GM18868 (cell line): ENCODE results near the gene RIMOC1.

ENCODE experiments used
- ATAC-seq: cut with Tn5 transposase; IDR thresholded peaks from one replicate; pipeline ENCODE4 v1.9.1; 2021; ENCODE audit warnings: mild to moderate bottlenecking, moderate library complexity; ENCODE audit not compliant: unreplicated experiment

The RIMOC1 gene

DNA sequence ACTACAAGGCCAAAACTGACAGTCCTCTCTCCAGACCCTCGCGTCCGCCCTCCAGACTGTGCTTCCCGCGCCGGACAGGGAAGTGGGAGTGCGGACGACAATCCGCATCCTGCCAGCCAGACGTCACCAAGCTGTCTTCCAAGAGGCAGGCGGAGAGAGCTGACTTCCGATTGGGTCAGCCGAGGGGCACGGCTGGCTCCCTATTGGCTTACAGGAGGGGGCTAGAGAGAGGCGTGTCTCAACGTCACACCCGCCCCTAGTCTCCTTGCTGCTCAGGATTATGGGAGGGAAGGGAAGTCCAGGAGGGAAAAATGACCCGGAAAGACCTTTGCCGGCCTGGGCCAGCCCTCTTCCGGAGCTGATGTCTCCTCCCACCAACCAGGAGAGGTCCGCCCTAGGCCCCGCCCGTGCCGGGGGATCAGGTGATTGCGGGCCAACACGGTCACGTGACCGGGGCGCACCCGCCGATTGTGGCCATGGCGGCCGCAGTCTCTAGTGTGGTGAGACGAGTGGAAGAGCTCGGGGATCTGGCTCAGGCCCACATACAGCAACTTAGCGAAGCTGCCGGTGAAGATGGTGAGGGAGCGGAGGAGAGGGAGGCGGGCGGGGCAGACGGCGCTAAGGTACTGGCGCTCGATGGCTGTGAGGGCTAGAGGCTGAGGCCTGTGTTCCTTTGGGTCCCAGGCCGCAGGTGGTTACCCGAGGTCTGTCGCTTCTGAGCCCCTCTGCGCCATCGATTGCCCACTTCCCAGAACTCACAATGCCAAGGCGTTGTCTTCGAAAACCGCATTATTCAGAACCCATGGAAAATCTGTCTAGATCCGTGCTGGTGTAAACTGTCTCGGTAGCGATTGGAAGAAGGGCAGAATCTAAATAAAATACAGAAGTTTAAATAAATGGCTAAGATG is at the start of gene RIMOC1:
Gene RIMOC1, plus strand, starts transcription at position 453 of the 908 bp plus-strand sequence. Its CDS starts 24 bp downstream, at position 477.
- peak; percentile 99 for ATAC-seq

GRCh38 chr5:41856644-41857491 is 47.3 kb upstream of the RIMOC1 start:
- peak; percentile 94 for ATAC-seq

GRCh38 chr5:41857989-41858388 is 46.2 kb upstream of the RIMOC1 start:
- no peak for ATAC-seq

DNA sequence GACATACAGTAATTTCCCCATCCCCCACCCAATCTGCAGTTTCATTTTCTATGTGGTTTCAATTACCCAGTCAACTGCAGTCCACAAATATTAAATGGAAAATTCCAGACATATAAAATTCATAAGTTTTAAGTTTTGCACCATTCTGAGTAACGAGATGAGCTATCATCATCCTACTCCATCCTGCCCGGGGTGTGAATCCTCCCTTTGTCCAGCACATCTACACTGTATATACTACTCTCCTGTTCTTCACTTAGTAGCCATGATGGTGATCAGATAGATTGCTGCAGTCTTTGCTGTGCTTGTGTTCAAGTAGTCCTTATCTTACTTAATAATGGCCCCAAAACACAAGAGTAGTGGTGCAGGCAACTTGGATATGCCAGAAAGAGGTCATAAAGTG is 45.3 kb upstream of the RIMOC1 start:
- ATAC-seq = no peak

GRCh38 chr5:41863871-41864486 is 40.2 kb upstream of the RIMOC1 start:
- peak; percentile 75 for ATAC-seq

DNA sequence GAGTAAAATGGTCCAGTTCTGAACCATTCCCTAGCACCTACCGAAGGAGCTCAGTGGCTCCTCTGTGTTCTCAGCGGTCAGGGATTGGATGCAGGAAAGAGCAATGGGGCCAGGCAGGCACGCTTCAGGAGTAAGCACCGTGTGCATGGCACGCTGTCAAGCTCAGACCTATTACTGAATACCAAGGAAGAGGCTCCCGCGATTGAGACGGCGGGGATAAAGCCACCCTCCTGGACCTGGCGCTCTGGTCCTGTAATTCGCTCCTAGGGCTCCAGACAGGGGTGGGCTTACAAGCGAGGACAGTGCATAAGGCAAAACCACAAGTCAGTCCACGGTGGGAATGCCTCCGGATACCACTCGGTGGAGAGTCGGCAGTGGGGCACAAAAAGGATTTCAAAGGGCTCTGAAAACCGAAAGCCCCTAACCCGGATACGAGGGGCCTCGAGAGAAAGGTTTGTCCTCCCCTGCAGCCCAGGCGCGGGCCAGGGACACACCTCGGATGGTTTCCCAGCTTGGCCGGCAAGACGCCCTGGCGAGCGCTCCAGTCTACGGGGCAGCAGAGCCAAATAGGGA is 34.9 kb upstream of the RIMOC1 start:
- ATAC-seq = no peak

DNA sequence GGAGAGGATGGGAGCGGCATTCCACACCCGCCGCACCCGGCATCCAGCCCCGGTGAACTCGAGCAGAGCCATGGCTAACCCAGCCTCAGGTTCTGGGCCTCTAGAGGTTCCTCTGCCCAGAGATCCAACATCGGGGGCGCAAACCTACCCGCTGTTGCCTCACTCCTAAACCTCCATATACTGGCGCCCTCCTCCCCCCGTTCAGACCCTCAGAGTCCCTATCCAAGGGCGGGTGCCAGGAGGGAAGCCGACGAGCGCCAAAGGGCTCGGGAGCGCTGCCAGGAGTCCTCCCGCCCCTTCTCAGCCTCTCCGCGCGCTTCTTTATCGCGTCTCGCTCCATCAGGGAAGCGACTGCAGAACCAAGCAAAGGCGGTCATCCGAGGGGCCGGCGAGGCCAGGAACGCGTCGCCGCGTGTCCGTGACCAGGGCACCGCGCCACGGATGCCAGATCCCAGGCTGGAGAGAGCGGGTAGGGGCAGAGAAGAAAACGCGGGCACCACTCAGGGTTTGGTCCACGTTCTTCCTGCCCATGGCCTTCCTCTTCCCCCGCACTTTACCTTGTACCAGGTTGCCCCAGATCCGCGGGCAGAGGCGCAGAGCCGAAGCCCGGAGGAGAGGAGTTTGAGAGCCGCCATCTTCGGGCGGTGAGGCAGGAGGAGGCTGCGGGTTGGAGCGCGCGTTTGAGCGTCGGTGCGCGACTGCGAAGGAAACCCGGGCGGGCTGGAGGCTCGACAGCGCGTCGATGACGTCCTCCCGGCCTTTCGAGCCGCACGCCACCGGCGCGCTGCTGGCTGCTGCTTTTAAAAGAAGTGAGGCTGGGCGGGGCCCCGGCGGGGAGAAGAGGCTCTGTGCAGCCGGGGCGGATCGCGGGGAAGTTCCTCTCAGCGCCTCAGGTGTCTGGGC is 34.2 kb upstream of the RIMOC1 start, which contains the start of gene OXCT1:
Gene OXCT1, minus strand, starts transcription at position 702 of the 903 bp plus-strand sequence. Its CDS starts 67 bp downstream, at position 635.
- peak; percentile 93 for ATAC-seq

GRCh38 chr5:41870627-41871048 is 33.5 kb upstream of the RIMOC1 start:
- ATAC-seq = no peak

GRCh38 chr5:41871852-41872251 is 32.3 kb upstream of the RIMOC1 start:
- no peak for ATAC-seq

DNA sequence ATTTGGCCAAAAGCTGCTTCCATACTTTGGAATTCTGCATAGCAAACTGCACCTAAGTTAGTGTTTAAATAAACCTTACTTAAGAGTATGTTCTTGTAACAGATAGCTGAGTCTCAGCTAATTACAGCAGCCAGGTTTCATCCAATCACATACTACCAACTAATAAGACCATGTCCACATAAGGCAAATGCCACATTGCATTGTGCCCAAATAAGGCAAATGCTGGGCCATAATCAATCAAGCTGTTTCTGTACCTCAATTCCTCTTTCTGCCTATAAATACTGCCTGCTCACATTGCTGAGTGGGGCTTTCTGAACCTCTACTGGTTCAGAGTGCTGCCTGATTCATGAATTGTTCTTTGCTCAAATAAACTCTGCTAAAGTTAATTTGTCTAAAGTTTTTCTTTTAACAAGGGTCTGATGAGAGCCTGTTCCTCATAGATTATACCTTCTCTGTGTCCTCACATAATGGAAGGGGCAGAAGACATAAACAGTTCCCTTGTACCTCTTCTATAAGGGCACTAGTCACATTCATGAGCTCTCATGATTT is 29.6 kb upstream of the RIMOC1 start:
- no peak for ATAC-seq

DNA sequence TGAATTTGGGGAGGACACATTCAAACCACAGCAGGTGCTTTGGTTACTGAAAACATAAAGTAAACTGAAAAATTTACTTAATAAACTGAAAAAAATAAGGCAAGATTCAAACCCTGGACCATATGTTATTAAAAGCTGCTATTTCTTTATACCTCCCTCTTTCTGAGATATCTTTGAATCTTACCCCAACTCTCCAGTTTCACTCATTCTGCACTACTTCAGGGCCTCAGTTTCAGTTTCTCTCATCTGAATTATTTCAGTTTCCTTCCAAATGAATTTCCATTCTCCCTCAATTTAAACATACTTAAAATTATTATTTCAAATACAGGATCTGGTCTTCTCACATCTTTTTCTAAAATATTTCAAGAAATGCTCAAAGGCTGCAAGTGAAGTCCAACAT is 29.0 kb upstream of the RIMOC1 start:
- ATAC-seq = no peak

GRCh38 chr5:41876678-41877077 is 27.5 kb upstream of the RIMOC1 start:
- no peak for ATAC-seq

DNA sequence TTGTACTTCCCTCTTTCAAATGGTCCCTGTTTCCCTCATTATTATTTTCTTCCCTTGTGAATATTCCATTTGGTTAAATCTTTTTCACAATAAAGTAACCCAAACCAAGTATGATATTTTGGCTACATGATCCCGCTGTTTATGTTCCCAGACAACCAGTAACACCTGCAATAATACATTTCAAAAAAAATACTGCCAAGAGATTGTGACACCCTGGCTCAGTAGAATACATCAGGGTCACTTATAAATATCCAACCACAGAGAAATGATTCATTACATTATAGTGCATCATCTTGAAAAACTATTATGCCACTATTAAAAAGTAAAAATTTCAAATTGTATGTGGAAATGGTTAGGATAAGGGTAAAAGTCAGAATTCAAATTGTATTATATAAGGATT is 26.7 kb upstream of the RIMOC1 start:
- ATAC-seq = no peak

DNA sequence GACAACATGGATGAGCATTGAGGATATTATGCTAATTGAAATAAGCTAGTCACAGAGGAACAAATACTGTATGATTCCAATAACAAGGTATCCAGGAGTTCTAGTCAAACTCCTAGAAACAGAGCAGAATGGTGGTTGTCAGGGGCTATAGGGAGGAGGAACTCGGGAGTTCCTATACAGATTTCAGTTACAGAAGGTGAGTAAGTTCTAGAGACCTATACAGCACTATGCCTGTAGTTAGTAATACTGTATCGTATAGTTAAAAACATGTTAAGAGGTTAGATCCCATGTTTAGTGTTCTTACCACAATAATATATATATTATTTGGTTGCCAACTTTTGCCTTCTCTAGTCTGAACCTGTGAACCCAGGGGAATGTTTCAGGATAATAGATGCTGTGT is 26.0 kb upstream of the RIMOC1 start:
- no peak for ATAC-seq

DNA sequence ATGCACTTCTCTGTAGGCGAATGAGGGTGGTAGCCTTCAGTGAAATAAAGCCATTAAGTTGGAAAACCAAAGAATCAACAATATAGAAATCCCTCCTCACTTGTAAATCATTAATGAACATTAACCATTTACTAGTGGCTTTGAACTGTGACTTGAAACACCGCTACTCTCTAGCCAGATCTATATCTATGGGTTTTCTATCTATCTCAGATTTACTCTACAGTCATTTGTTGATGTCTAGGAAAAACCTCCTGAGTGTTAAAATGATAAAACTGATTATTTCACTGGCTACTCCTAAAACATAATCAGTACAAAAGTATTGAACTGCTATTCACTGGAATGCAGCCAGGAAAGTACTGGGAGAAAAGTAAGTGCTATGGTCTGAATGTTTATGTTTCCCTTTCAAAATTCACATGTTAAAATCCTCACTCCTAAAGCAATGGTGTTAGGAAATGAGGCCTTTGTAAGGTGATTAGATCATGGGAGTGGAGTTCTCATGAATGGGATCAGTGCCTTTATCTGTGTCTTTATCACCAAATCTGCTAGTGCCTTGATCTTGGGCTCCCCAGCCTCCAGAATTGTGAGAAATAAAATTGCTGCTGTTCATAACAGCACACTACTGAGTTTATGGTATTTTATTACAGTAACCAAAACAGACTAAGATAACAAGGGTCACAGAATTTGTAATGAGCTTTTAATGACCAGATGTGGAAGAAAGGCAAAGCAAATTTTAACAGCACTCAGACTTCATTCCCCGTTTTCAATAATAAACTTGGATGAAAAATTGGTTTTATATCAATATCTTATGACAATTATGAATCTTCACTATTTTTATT is 25.3 kb upstream of the RIMOC1 start:
- ATAC-seq = no peak

DNA sequence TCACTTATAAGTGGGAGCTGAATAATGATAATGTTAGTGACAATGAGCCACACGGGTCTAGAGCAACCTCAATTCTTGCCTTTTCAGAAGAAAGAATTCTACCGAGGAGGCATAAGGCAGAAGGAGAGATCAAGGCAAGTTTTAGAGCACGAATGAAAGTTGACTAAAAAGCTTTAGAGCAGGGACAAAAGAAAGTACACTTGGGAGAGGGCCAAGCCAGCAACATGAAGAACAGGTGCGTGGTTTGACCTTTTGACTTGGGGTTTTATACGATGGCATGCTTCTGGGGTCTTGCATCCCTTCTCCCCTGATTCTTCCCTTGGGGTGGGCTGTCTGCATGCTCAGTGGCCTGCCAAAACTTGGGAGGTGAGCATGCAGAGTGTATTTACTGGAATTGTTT is 21.4 kb upstream of the RIMOC1 start:
- no peak for ATAC-seq

GRCh38 chr5:41883243-41883642 is 20.9 kb upstream of the RIMOC1 start:
- no peak for ATAC-seq

GRCh38 chr5:41883936-41884335 is 20.2 kb upstream of the RIMOC1 start:
- ATAC-seq = no peak

- no peak for ATAC-seq
These were observed 18.9 kb upstream of the RIMOC1 start for GRCh38 chr5:41885286-41885685.
